ENCODE results near the gene TAS2R1.
"Not testable (repeated sequence)": the region's sequence is repeated elsewhere in the genome, so short reads cannot be mapped to it uniquely, and the experiment has no call there.

The TAS2R1 gene

GRCh38 chr5:9617739-9618504 is 12.2 kb downstream of the TAS2R1 start:
- DNase-seq (ENCODE audit: low spot score in 2 of 2) (no peak), ATAC-seq (replicated peaks; ENCODE audit: extremely low read depth, poor library complexity, severe bottlenecking) (no peak)
- Mint-ChIP-seq H3K27me3 (no peaks in the 10 kb centered on the region), H3K9me3 (peaks cover 23% of the 10 kb centered on the region), H3K4me3 (no peak overlapping the region), H3K36me3 (ENCODE audit: insufficient read depth) (no peaks in the 10 kb centered on the region), H3K4me1 (no peaks in the 10 kb centered on the region), H3K27ac (ENCODE audit: low read depth) (no peak overlapping the region)

DNA sequence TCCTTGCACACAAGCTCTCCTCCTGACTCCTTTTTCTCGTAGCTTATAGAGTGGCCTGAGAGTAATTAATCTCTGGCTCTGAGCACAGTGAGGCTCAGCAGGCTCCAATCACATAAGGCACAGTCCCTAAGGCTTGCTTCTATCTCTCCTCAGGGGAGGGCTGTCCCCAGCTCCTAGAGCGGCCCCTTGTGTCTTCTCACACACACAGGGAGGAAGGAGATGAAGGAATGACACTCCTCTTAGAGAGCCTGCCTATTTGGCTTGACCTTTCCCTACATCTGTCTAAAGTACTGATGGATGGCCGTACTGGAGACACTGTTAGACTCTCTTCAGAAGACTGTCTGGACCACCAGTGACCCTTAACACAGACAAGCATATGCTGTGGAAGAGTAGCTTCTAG is 12.9 kb downstream of the TAS2R1 start:
- Mint-ChIP-seq H3K36me3 (ENCODE audit: insufficient read depth) (no peaks in the 10 kb centered on the region), H3K27me3 (no peaks in the 10 kb centered on the region), H3K4me3 (no peak overlapping the region), H3K27ac (ENCODE audit: low read depth) (no peak overlapping the region), H3K4me1 (no peaks in the 10 kb centered on the region), H3K9me3 (peaks cover 18% of the 10 kb centered on the region)
- ATAC-seq (replicated peaks; ENCODE audit: extremely low read depth, poor library complexity, severe bottlenecking) (no peak), DNase-seq (ENCODE audit: low spot score in 2 of 2) (no peak)

DNA sequence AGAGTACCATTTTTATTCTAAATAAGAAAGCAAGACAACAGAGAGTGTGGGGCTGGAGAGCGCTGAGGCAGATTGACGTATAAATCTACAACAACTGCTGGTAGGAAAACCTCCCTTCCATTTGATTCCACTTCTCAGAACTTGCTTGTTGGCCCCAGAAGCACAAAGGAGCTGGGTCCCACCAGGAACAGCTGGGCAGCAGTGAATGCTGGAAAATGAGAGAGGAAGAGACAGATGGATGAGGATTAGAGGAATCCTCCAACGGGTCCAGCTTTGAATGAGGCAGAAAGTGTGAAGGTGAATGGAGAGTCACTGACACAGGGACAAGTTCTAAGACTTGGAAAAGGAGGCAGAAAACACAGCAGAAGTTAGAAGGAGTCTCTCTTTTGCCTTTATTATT is 14.8 kb downstream of the TAS2R1 start:
- Mint-ChIP-seq H3K4me3 (no peak overlapping the region), H3K27me3 (no peaks in the 10 kb centered on the region), H3K9me3 (peaks cover 31% of the 10 kb centered on the region), H3K4me1 (no peaks in the 10 kb centered on the region), H3K27ac (ENCODE audit: low read depth) (no peak overlapping the region), H3K36me3 (ENCODE audit: insufficient read depth) (no peaks in the 10 kb centered on the region)
- DNase-seq (ENCODE audit: low spot score in 2 of 2) (no peak), ATAC-seq (replicated peaks; ENCODE audit: extremely low read depth, poor library complexity, severe bottlenecking) (no peak)

DNA sequence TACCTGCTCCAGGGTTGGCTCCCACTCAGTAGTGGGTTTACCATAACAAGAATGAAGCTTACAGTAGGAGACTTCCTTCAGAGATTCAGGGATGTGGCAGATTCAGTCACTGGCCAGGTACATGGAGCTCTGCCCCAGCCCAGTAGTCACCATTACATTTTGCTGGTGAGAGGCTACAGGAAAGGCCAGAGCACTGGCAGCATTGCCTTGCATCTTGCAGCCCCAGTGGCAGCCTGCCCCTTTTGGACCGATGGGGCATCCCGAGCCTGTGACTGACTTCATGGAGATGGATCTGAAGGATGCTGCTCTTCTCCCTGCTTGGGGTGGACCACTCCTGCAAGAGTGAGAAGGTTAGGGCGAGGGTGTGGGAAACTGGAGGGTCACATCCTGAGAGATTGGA is 16.8 kb downstream of the TAS2R1 start:
- no peaks in the 10 kb centered on the region for H3K36me3 Mint-ChIP-seq (ENCODE audit: insufficient read depth)
- no peaks in the 10 kb centered on the region for H3K27me3 Mint-ChIP-seq
- ATAC-seq (replicated peaks; ENCODE audit: extremely low read depth, poor library complexity, severe bottlenecking) = no peak
- no peak for DNase-seq (ENCODE audit: low spot score in 2 of 2)
- H3K27ac Mint-ChIP-seq (ENCODE audit: low read depth) = no peak overlapping the region
- H3K4me3 Mint-ChIP-seq = no peak overlapping the region
- no peaks in the 10 kb centered on the region for H3K4me1 Mint-ChIP-seq
- H3K9me3 Mint-ChIP-seq = peaks cover 26% of the 10 kb centered on the region

GRCh38 chr5:9610969-9611368 is 19.2 kb downstream of the TAS2R1 start:
- Mint-ChIP-seq H3K27ac (ENCODE audit: low read depth) (no peak overlapping the region), H3K4me1 (no peaks in the 10 kb centered on the region), H3K36me3 (ENCODE audit: insufficient read depth) (no peaks in the 10 kb centered on the region), H3K27me3 (no peaks in the 10 kb centered on the region), H3K9me3 (peaks cover 18% of the 10 kb centered on the region), H3K4me3 (no peak overlapping the region)
- DNase-seq (ENCODE audit: low spot score in 2 of 2) = no peak
- ATAC-seq (replicated peaks; ENCODE audit: extremely low read depth, poor library complexity, severe bottlenecking) = no peak

- no peaks in the 10 kb centered on the region for H3K4me1 Mint-ChIP-seq
- ATAC-seq (replicated peaks; ENCODE audit: extremely low read depth, poor library complexity, severe bottlenecking) (no peak), DNase-seq (ENCODE audit: low spot score in 2 of 2) (no peak)
- peaks cover 20% of the 10 kb centered on the region for H3K9me3 Mint-ChIP-seq
- no peaks in the 10 kb centered on the region for H3K27me3 Mint-ChIP-seq
- no peaks in the 10 kb centered on the region for H3K36me3 Mint-ChIP-seq (ENCODE audit: insufficient read depth)
- H3K27ac Mint-ChIP-seq (ENCODE audit: low read depth) = no peak overlapping the region
- no peak overlapping the region for H3K4me3 Mint-ChIP-seq
Measured at GRCh38 chr5:9610364-9610763, 19.8 kb downstream of the TAS2R1 start.

DNA sequence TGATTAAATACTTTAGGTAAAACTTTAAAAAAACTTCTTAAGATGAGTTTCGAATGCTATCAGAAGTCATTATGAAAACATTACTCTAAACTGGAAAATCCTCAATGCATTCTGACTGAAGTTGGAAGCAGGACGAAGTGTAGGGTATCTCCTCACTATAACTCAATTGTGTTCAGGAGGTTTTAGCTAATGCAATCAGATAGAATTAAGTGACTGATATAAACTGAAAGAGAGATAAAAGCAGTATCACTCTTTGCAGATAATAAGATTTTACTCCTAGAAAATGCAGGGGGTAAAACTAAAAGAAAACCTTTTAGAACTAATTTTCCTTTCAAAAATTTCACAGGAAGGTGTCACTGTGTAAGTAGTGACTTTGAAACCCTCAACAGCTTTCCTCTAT is 22.1 kb downstream of the TAS2R1 start:
- H3K9me3 Mint-ChIP-seq = peaks cover 34% of the 10 kb centered on the region
- no peaks in the 10 kb centered on the region for H3K27me3 Mint-ChIP-seq
- H3K4me3 Mint-ChIP-seq = no peak overlapping the region
- H3K4me1 Mint-ChIP-seq = no peaks in the 10 kb centered on the region
- ATAC-seq (replicated peaks; ENCODE audit: extremely low read depth, poor library complexity, severe bottlenecking) = no peak
- no peak overlapping the region for H3K27ac Mint-ChIP-seq (ENCODE audit: low read depth)
- no peaks in the 10 kb centered on the region for H3K36me3 Mint-ChIP-seq (ENCODE audit: insufficient read depth)
- no peak for DNase-seq (ENCODE audit: low spot score in 2 of 2)

DNA sequence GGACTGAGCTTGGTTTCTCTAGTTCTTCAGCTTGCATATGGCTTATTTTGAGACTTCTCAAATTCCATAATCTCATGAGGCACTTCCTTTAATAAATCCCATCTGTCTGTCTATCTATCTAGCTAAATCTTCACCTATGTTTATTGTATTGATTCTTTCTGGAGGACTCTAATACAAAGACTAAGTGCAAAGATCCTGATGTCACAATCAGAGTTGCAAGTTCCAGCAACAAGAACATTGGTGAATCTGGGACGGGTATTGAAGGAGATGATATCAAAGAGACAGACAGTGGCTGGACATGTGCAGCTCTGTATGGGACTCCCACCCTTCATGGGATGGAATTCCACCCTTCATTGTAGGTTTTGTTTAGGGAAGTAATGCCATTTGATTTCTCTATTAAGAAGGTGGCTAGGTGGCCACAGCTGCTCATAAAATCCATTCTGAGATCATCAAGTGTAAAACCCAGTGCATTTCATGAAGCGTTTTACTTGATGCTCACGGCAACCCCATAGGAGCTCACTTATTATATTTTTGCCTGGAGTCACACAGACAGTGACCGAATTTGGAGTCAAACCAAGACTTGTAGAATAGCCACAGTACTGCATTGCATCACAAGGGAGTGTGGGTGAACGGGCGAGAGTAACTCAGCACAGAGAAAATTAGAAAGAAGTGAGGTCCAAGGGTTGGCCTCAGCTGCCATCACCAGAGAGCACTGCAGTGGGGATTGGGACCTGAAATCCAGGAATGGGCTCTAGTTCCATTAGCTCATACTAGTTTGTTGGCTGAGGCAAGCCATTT is 24.9 kb downstream of the TAS2R1 start:
- peaks cover 22% of the 10 kb centered on the region for H3K9me3 Mint-ChIP-seq
- no peak for ATAC-seq (replicated peaks; ENCODE audit: extremely low read depth, poor library complexity, severe bottlenecking)
- no peaks in the 10 kb centered on the region for H3K27me3 Mint-ChIP-seq
- no peak overlapping the region for H3K27ac Mint-ChIP-seq (ENCODE audit: low read depth)
- H3K36me3 Mint-ChIP-seq (ENCODE audit: insufficient read depth) = no peaks in the 10 kb centered on the region
- no peak overlapping the region for H3K4me3 Mint-ChIP-seq
- no peak for DNase-seq (ENCODE audit: low spot score in 2 of 2)
- no peaks in the 10 kb centered on the region for H3K4me1 Mint-ChIP-seq

GRCh38 chr5:9604416-9604815 is 25.7 kb downstream of the TAS2R1 start:
- peaks cover 22% of the 10 kb centered on the region for H3K9me3 Mint-ChIP-seq
- H3K4me3 Mint-ChIP-seq = no peak overlapping the region
- ATAC-seq (replicated peaks; ENCODE audit: extremely low read depth, poor library complexity, severe bottlenecking) (no peak), DNase-seq (ENCODE audit: low spot score in 2 of 2) (no peak)
- H3K27me3 Mint-ChIP-seq = no peaks in the 10 kb centered on the region
- H3K36me3 Mint-ChIP-seq (ENCODE audit: insufficient read depth) = peaks cover under 1% of the 10 kb centered on the region
- H3K4me1 Mint-ChIP-seq = no peaks in the 10 kb centered on the region
- no peak overlapping the region for H3K27ac Mint-ChIP-seq (ENCODE audit: low read depth)

DNA sequence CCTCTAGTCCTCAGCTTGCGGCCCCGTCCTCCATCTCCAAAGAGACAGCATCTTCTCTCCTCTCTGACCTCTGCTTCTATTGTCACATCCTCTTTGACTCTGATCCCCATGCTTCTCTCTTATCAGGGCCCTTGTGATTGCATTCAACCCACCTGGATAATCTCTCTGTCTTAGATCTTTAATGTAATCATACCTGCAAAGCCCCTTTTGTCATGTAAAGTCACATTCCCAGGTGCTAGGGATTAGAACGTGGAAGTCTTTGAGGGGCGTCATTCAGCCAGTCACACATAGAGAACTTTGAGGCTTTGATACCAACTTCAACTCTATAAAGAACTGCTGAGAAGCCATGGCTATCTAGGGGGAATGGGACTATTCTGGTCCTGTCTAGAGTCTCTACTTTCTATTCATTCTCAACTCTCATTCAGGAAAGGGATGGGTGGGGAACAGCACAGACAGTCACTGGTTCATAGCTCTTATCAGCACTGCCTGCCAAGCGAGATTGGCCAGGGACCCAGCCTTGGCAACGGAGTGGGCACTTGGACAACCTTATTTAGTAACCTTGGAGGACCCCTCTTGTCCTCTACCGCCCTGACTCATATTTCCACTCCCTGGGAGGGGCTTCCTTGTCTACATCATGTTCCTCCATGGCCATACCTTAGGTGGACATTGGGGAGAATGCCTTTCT is 29.0 kb downstream of the TAS2R1 start:
- Mint-ChIP-seq H3K27me3 (no peaks in the 10 kb centered on the region), H3K27ac (ENCODE audit: low read depth) (no peak overlapping the region), H3K36me3 (ENCODE audit: insufficient read depth) (peaks cover 2% of the 10 kb centered on the region), H3K9me3 (peaks cover 28% of the 10 kb centered on the region), H3K4me3 (no peak overlapping the region), H3K4me1 (no peaks in the 10 kb centered on the region)
- ATAC-seq (replicated peaks; ENCODE audit: extremely low read depth, poor library complexity, severe bottlenecking) (no peak), DNase-seq (ENCODE audit: low spot score in 2 of 2) (no peak)

- Mint-ChIP-seq H3K36me3 (ENCODE audit: insufficient read depth) (peaks cover 2% of the 10 kb centered on the region), H3K4me1 (no peaks in the 10 kb centered on the region), H3K27me3 (no peaks in the 10 kb centered on the region), H3K4me3 (no peak overlapping the region), H3K27ac (ENCODE audit: low read depth) (no peak overlapping the region), H3K9me3 (peaks cover 20% of the 10 kb centered on the region)
- ATAC-seq (replicated peaks; ENCODE audit: extremely low read depth, poor library complexity, severe bottlenecking) (no peak), DNase-seq (ENCODE audit: low spot score in 2 of 2) (no peak)
Measured at GRCh38 chr5:9599391-9599790, 30.8 kb downstream of the TAS2R1 start.

GRCh38 chr5:9598329-9598728 is 31.8 kb downstream of the TAS2R1 start:
- not testable (repeated sequence) for H3K9me3 Mint-ChIP-seq; H3K4me1 Mint-ChIP-seq; H3K27ac Mint-ChIP-seq (ENCODE audit: low read depth); ATAC-seq (replicated peaks; ENCODE audit: extremely low read depth, poor library complexity, severe bottlenecking); H3K27me3 Mint-ChIP-seq; DNase-seq (ENCODE audit: low spot score in 2 of 2); H3K36me3 Mint-ChIP-seq (ENCODE audit: insufficient read depth); H3K4me3 Mint-ChIP-seq

DNA sequence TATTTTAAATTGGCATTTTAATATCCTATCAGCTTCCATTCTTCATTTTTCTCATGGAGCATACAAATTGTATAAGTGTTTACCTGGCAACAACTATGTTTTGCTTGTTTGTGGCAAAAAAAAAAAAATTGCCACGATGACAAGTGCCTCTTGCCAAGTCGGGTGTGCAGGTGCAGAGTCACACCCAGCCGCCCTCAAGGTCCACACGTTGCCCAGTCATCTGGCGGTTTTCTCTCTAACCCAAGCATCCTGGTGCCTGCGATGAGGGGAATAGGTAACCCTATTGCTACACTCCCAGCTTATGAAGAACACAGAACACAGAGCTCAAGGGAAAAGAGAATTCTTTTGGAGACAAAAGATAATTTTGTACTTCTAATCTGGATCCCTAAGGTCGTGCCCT is 32.8 kb downstream of the TAS2R1 start:
- not testable (repeated sequence) for H3K4me3 Mint-ChIP-seq; H3K36me3 Mint-ChIP-seq (ENCODE audit: insufficient read depth); ATAC-seq (replicated peaks; ENCODE audit: extremely low read depth, poor library complexity, severe bottlenecking); H3K4me1 Mint-ChIP-seq; DNase-seq (ENCODE audit: low spot score in 2 of 2); H3K27ac Mint-ChIP-seq (ENCODE audit: low read depth); H3K27me3 Mint-ChIP-seq
- H3K9me3 Mint-ChIP-seq = peaks cover 11% of the 10 kb centered on the region
